Tibial nerve (tissue), 4 donors: ENCODE data around the gene SORCS2. TPM values are rescaled to one million over a fixed set of nuclear protein-coding genes. Genes with fewer than 3 reads are reported as not detected.

Source experiments
- DNase-seq, 2 donors: peaks; one replicate each; pipeline ENCODE4 v3.0.0-alpha.2; 2019; ENCODE audit warnings: low spot score in 2 of 2
- H3K27ac ChIP-seq, 4 donors: fragments of 200-600 bp; sonication (generic) in 3 of 4; one replicate each; pipeline ENCODE4 v1.5.1; 2017 to 2019; ENCODE audit warnings: mild to moderate bottlenecking in 1 of 4
- H3K27me3 ChIP-seq, 2 donors: fragments of 200-600 bp; sonication (generic) in 1 of 2; one replicate each; pipeline versions ENCODE4 v1.5.1 to v1.6.0; 2017 to 2019
- H3K36me3 ChIP-seq, 3 donors: fragments of 200-600 bp; sonication (generic); one replicate each; pipeline ENCODE4 v1.5.1; 2018 to 2019
- H3K4me1 ChIP-seq, 4 donors: fragments of 200-600 bp; sonication (generic) in 3 of 4; one replicate each; pipeline ENCODE4 v1.5.1; 2017 to 2019
- H3K4me3 ChIP-seq, 4 donors: fragments of 200-600 bp; sonication (generic) in 3 of 4; one replicate each; pipeline ENCODE4 v1.5.1; 2017 to 2019; ENCODE audit warnings: mild to moderate bottlenecking in 1 of 4, moderate library complexity in 1 of 4
- H3K9me3 ChIP-seq, 4 donors: fragments of 200-600 bp; sonication (generic) in 3 of 4; one replicate each; pipeline ENCODE4 v1.5.1; 2017 to 2019
- CTCF ChIP-seq, 5 experiments: fragments of 200-600 bp in 3 of 5; fragments of 450-650 bp in 2 of 5; sonication (generic) in 3 of 5; IDR thresholded peaks; one replicate each; pipeline ENCODE4 v1.5.1; 2016 to 2019; ENCODE audit warnings: antibody characterized with exemption in 5 of 5, mild to moderate bottlenecking in 3 of 5, moderate library complexity in 2 of 5
- EP300 ChIP-seq, 2 donors: sonication (generic); formaldehyde crosslinking; IDR thresholded peaks; one replicate each; pipeline ENCODE4 v1.6.1; 2017; ENCODE audit warnings: antibody characterized with exemption in 2 of 2, mild to moderate bottlenecking in 1 of 2
- POLR2A ChIP-seq, 2 donors: fragments of 450-650 bp; IDR thresholded peaks; one replicate each; pipeline ENCODE4 v1.6.1; 2017; ENCODE audit warnings: antibody characterized with exemption in 2 of 2, mild to moderate bottlenecking in 2 of 2, moderate library complexity in 2 of 2
- WGBS, 2 donors: methylation state at CpG; one replicate each; pipeline ENCODE4 v1.1.5; 2018; 5-methylcytosine and 5-hydroxymethylcytosine counted together
- total RNA-seq, 4 donors: library from RNA; depleted of rRNA; stranded (reverse); fragments of >200 nt; gene quantifications; one replicate each; pipeline ENCODE4 v1.1.0, GENCODE V29; 2016

The SORCS2 gene
- total RNA-seq, 4 donors from 2014 or later = 15.6 to 48.9 (median 38.3) TPM

- no peak for DNase-seq
- WGBS, 2 donors = 100% methylated on average over 1 of the region's 1 CpG
- H3K9me3 ChIP-seq = no peaks in the 10 kb centered on the region
- no peaks in the 10 kb centered on the region for H3K27me3 ChIP-seq
- no peak overlapping the region for H3K4me3 ChIP-seq
- H3K36me3 ChIP-seq = peaks cover 0 to 7% (median 0%) of the 10 kb centered on the region in 3 donors
- peaks cover 0 to 9% (median 0%) of the 10 kb centered on the region in 4 donors for H3K4me1 ChIP-seq
- H3K27ac ChIP-seq = no peak overlapping the region
- no peak for TF ChIP-seq POLR2A (IDR thresholded peaks at IDR 0.05)
- TF ChIP-seq CTCF (IDR thresholded peaks at IDR 0.05) = no peak
- TF ChIP-seq EP300 (IDR thresholded peaks at IDR 0.05) = no peak
Measured at GRCh38 chr4:7262134-7262533, 69.8 kb downstream of the SORCS2 start.

GRCh38 chr4:7263166-7263565 lies 70.8 kb downstream of the SORCS2 start:
- Histone ChIP-seq H3K27ac (no peak overlapping the region), H3K4me1 (peaks cover 0 to 4% (median 0%) of the 10 kb centered on the region in 4 donors)
- 76 to 86% methylated on average over 10 to 11 of the region's 11 CpGs for WGBS, 2 donors

GRCh38 chr4:7264694-7265093 lies 72.4 kb downstream of the SORCS2 start:
- Histone ChIP-seq H3K4me3 (no peak overlapping the region), H3K27ac (no peak overlapping the region), H3K36me3 (peaks cover 0 to 2% (median 0%) of the 10 kb centered on the region in 3 donors), H3K27me3 (no peaks in the 10 kb centered on the region), H3K9me3 (no peaks in the 10 kb centered on the region), H3K4me1 (peaks cover 0 to 4% (median 0%) of the 10 kb centered on the region in 4 donors)
- DNase-seq = no peak
- WGBS, 2 donors = 79 to 82% methylated on average over 10 to 11 of the region's 11 CpGs
- TF ChIP-seq EP300 (IDR thresholded peaks at IDR 0.05) (no peak), POLR2A (IDR thresholded peaks at IDR 0.05) (no peak), CTCF (IDR thresholded peaks at IDR 0.05) (no peak)

More at GRCh38 chr4:7263166-7263565, 70.8 kb downstream of the SORCS2 start:
- Histone ChIP-seq H3K27me3 (no peaks in the 10 kb centered on the region), H3K4me3 (no peak overlapping the region), H3K9me3 (no peaks in the 10 kb centered on the region), H3K36me3 (peaks cover 0 to 7% (median 0%) of the 10 kb centered on the region in 3 donors)
- no peak for TF ChIP-seq CTCF (IDR thresholded peaks at IDR 0.05)
- TF ChIP-seq EP300 (IDR thresholded peaks at IDR 0.05) = no peak
- no peak for TF ChIP-seq POLR2A (IDR thresholded peaks at IDR 0.05)
- no peak for DNase-seq

- no peak for DNase-seq
- Histone ChIP-seq H3K36me3 (no peaks in the 10 kb centered on the region), H3K4me1 (peaks cover 0 to 4% (median 0%) of the 10 kb centered on the region in 4 donors), H3K27me3 (no peaks in the 10 kb centered on the region), H3K9me3 (no peaks in the 10 kb centered on the region), H3K4me3 (no peak overlapping the region), H3K27ac (no peak overlapping the region)
- 77 to 78% methylated on average over 18 of the region's 18 CpGs for WGBS, 2 donors
- TF ChIP-seq EP300 (IDR thresholded peaks at IDR 0.05) (no peak), POLR2A (IDR thresholded peaks at IDR 0.05) (no peak), CTCF (IDR thresholded peaks at IDR 0.05) (no peak)
Measured at GRCh38 chr4:7266525-7267292, 74.4 kb downstream of the SORCS2 start.

- 84 to 93% methylated on average over 7 of the region's 7 CpGs for WGBS, 2 donors
- peaks cover 0 to 4% (median 0%) of the 10 kb centered on the region in 4 donors for H3K4me1 ChIP-seq
- H3K27me3 ChIP-seq = no peaks in the 10 kb centered on the region
- TF ChIP-seq EP300 (IDR thresholded peaks at IDR 0.05) (no peak), POLR2A (IDR thresholded peaks at IDR 0.05) (no peak), CTCF (IDR thresholded peaks at IDR 0.05) (no peak)
- no peak overlapping the region for H3K4me3 ChIP-seq
- no peak overlapping the region for H3K27ac ChIP-seq
- H3K9me3 ChIP-seq = no peaks in the 10 kb centered on the region
- no peak for DNase-seq
- no peaks in the 10 kb centered on the region for H3K36me3 ChIP-seq
Measured at GRCh38 chr4:7267829-7268228, 75.5 kb downstream of the SORCS2 start.
